Measurements from ENCODE around the gene CD47. TPM values are rescaled to one million over a fixed set of nuclear protein-coding genes. Genes with fewer than 3 reads are reported as not detected.

Gene CD47
- total and polyA plus RNA-seq, 3 donors from 2014 or later: 43.5 to 129 (median 49.9) TPM

- Histone ChIP-seq H3K27ac (no peak overlapping the region), H3K27me3 (no peaks in the 10 kb centered on the region), H3K36me3 (ENCODE audit: low read depth, missing control alignments) (no peaks in the 10 kb centered on the region), H3K4me3 (no peak overlapping the region), H3K4me1 (no peaks in the 10 kb centered on the region), H3K9me3 (no peaks in the 10 kb centered on the region)
- no peak for TF ChIP-seq POLR2A (IDR thresholded peaks at IDR 0.05)
- no peak for TF ChIP-seq CTCF (IDR thresholded peaks at IDR 0.05)
- intact Hi-C loops (cut with DNase I; ENCODE audit: low total_unique reads): no loop called here
- 36 to 39% methylated on average over 5 of the region's 5 CpGs for WGBS, 2 donors
- no peak for DNase-seq
Observed at GRCh38 chr3:108133858-108134554, 43.2 kb upstream of the CD47 start.

DNA sequence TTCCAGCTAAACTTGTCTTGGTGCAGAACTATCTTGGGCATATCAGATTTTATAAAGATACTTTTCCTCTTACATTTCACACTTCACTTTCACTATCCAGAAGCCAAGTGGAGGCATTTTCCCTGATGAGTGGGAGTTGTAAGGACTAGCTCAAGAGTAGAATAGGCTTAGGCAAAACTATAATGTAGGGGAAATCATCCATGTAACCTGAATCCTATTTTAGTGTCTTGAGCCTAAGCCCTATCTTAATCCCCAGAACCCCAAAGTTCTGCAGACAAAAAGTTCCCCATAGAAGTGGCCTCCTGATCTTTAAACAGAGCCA is 42.2 kb upstream of the CD47 start:
- Histone ChIP-seq H3K4me1 (no peaks in the 10 kb centered on the region), H3K9me3 (no peaks in the 10 kb centered on the region), H3K27me3 (no peaks in the 10 kb centered on the region), H3K27ac (no peak overlapping the region), H3K36me3 (ENCODE audit: low read depth, missing control alignments) (no peaks in the 10 kb centered on the region), H3K4me3 (no peak overlapping the region)
- TF ChIP-seq POLR2A (IDR thresholded peaks at IDR 0.05) (no peak), CTCF (IDR thresholded peaks at IDR 0.05) (no peak)
- no peak for DNase-seq
- intact Hi-C loops (cut with DNase I; ENCODE audit: low total_unique reads): no loop called here

DNA sequence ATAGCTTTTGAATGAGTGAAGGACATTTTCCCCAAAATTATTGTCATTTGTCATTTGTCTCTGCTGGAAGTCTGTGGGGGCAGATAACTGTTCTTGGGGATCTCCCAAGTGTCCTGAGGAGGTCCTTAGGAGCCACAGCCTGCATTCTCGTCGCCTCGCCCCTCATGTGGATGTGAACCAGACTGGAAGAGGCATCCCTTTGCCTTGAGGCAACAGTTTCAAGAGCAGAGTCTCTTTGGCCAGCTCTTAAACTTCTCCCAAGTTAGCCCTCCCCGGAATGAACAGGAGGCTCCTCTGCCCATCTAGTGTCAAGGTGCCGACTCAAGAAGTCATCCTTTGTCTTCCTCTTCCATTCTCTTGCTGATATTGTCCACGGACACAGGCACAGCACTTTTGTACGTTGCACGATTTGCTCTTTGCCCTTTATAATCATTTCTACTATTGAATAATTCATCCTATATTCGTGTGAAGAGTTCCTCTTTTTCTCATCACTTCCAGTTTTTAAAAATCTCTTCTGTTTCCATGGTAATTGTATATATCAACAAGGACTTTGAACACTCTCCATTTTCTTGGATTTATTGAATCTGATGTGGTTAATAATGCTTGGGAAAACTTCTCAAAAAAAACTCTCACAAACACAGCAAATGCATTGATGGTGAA is 40.8 kb upstream of the CD47 start:
- WGBS, 2 donors: 81 to 89% methylated on average over 9 of the region's 9 CpGs

GRCh38 chr3:108130701-108131474 is 40.1 kb upstream of the CD47 start:
- Histone ChIP-seq H3K4me3 (no peak overlapping the region), H3K27ac (no peak overlapping the region), H3K36me3 (ENCODE audit: low read depth, missing control alignments) (no peaks in the 10 kb centered on the region), H3K4me1 (no peaks in the 10 kb centered on the region), H3K9me3 (no peaks in the 10 kb centered on the region), H3K27me3 (no peaks in the 10 kb centered on the region)
- TF ChIP-seq CTCF (IDR thresholded peaks at IDR 0.05) (no peak), POLR2A (IDR thresholded peaks at IDR 0.05) (no peak)
- DNase-seq: no peak
- intact Hi-C loops (cut with DNase I; ENCODE audit: low total_unique reads): no loop called here

More for the DNA sequence above, 40.8 kb upstream of the CD47 start:
- TF ChIP-seq CTCF (IDR thresholded peaks at IDR 0.05) (no peak), POLR2A (IDR thresholded peaks at IDR 0.05) (no peak)
- no peaks in the 10 kb centered on the region for H3K9me3 ChIP-seq
- no peaks in the 10 kb centered on the region for H3K36me3 ChIP-seq (ENCODE audit: low read depth, missing control alignments)
- H3K27ac ChIP-seq: no peak overlapping the region
- no peaks in the 10 kb centered on the region for H3K27me3 ChIP-seq
- intact Hi-C loops (cut with DNase I; ENCODE audit: low total_unique reads): no loop called here
- no peak for DNase-seq
- H3K4me3 ChIP-seq: no peak overlapping the region
- no peaks in the 10 kb centered on the region for H3K4me1 ChIP-seq
